GM12872 (cell line): ENCODE results near the gene PTPRA.

ENCODE experiments used
- TF ChIP-seq, protein P1 (sequence below): IDR thresholded peaks from 3 replicates; pipeline ENCODE4 v1.5.1; 2011; ENCODE audit warnings: low read depth, mild to moderate bottlenecking, low read length, moderate library complexity; ENCODE audit not compliant: insufficient read depth

Gene PTPRA

DNA sequence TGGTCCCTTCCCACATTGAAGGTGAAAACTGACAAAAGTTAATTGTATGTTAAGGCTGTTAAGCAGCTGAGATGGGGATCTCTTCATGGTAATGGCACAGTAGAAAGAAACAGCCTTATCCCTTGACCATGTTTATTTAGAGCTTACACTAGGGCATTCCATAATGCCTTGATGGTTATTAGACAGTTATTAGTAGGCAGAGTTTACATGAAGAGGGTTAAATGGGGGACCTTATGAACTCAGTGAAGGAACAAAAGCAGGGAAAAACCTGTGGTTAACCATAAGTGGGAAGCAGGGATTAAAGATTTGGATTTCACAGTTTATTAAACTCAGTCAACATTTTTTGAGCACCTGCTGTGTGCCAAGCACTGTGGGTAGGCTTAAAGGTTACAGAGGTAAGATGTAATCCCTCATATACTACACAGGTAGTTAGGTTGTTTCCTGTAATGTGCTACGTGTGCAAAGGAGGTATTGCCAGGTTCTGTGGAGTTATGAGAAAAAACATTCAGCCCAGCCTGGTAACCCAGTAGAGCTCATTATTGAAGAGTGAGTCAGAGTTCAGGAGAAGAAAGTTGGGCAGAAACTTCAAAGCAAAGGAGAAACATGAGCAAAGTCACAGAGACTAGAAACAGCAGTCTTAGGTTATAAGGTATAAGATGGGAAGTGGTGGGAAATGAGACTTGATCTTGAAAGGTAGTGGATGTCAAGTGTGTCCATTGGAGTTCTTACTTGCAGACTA, 137.9 kb downstream of the PTPRA start:
- TF ChIP-seq, protein P1, sequence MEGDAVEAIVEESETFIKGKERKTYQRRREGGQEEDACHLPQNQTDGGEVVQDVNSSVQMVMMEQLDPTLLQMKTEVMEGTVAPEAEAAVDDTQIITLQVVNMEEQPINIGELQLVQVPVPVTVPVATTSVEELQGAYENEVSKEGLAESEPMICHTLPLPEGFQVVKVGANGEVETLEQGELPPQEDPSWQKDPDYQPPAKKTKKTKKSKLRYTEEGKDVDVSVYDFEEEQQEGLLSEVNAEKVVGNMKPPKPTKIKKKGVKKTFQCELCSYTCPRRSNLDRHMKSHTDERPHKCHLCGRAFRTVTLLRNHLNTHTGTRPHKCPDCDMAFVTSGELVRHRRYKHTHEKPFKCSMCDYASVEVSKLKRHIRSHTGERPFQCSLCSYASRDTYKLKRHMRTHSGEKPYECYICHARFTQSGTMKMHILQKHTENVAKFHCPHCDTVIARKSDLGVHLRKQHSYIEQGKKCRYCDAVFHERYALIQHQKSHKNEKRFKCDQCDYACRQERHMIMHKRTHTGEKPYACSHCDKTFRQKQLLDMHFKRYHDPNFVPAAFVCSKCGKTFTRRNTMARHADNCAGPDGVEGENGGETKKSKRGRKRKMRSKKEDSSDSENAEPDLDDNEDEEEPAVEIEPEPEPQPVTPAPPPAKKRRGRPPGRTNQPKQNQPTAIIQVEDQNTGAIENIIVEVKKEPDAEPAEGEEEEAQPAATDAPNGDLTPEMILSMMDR = no peak

GRCh38 chr20:3011752-3012151, 138.5 kb downstream of the PTPRA start:
- TF ChIP-seq, protein P1 = no peak

DNA sequence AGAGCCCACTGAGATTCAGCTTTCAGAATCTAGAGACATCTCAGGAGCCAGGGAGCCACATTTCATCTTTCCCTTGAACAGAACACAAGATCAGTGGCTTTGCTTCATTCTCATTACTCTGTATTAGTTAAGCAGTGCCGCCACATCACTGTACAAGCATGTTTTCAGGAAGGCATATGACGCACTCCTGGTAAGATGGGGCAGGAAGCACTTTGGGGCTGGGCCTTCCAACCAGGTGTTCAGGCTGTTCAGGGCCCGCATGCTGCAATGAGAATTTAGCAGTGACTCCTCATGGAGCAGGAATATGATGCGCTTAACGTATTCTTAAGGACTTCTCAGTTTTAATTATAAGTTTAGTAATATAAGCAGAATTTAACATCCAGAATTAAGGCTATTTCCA, 140.5 kb downstream of the PTPRA start:
- TF ChIP-seq, protein P1 = no peak

DNA sequence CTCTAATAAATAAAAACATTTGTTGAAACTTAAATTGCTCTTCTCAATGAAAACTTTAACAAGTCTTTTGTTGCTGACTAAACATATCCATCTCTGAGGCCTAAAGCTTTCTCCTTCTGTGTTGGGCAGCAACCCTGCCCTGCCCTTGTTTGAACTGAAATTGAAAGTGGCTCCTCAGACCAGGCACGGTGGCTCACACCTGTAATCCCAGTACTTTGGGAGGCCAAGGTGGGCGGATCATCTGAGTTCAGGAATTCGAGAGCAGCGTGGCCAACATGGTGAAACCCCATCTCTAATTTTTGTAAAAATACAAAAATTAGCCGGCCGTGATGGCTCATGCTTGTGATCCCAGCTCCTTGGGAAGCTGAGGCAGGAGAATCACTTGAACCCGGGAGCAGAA, 140.9 kb downstream of the PTPRA start:
- TF ChIP-seq, protein P1 = no peak

DNA sequence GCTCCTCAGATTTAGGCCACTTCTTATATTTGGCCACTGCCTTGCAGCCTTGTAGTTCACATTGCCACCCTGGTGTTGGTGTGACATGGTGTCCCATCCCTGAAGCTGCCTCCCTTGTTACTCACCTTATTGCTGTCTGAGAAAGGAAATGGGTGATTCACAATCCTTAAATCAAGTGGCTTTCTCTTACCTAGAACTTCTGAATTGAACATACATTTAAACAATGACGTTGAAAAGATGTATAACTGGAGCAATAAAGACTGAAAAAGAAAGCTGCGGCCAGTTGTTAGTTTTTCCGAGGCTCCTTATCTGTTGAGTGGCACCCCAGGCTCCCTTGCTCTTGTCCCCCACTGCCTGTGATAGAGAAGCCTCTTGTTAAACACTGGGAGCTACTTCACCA, 141.4 kb downstream of the PTPRA start:
- TF ChIP-seq, protein P1 = no peak

- TF ChIP-seq, protein P1 = no peak
Measured at GRCh38 chr20:3021327-3021726, 148.0 kb downstream of the PTPRA start.

- TF ChIP-seq, protein P1 = no peak
Measured at GRCh38 chr20:3021777-3022176, 148.5 kb downstream of the PTPRA start.
